GM15510 (cell line): ENCODE measurements around the gene GPR25.

Experiments used
- POLR2A ChIP-seq: IDR thresholded peaks from 3 replicates; pipeline ENCODE4 v1.6.1; 2011; ENCODE audit warnings: borderline replicate concordance; ENCODE audit not compliant: insufficient read length; ENCODE audit errors: extremely low read depth

Gene GPR25

DNA sequence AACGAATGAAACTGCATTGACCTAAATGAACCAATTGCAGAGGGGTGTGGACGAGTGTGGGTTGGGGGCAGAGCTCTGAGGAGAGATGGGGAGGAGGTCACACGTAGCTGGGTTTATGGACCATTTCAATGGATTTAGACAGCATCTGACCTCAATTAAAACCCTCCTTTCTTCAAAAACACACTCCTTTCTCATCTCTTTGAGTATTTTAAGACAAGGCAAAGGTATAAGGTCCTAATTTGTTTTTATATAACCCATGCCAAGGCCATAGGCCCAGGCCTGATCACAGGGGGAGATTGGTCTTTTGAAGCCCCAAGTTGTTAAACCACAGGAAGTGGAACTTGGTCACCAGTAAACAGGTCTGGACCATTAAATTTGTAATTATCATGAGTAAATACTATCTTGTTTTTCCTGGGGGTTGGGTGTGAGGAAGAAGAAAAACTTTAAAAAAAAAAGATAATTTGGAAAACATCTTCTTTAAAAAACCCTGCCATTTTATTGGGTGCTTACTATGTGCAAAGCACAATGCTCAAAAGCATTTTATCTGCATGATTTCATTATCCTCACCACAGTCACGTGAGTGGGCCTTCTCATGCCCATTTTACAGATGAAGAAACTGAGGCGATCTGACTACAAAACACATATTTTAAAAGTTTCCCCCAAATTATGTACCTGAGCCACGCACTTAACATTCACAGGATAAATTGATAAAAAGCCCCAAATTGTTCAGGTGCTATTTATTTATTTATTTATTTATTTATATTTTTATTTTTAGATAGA lies 13.0 kb downstream of the GPR25 start:
- no peak for TF ChIP-seq POLR2A

DNA sequence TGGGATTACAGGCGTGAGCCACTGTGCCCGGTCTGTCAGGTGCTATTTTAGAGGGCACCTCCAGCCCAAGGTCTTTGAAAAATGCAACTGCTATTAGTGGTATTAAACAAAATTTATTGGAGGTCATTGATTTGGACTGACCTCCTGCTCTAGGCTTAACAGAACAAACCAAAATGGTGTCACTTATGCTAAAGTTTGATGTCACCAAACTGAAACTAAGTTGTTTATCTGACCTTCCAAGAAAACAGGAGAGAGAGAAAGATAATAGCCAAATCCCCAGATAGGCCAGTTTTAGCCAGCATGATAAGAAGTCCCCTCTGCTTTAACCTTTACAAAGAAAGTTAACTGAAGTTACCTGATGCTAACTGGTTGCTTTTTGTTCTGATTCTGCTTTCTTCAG lies 13.8 kb downstream of the GPR25 start:
- no peak for TF ChIP-seq POLR2A

DNA sequence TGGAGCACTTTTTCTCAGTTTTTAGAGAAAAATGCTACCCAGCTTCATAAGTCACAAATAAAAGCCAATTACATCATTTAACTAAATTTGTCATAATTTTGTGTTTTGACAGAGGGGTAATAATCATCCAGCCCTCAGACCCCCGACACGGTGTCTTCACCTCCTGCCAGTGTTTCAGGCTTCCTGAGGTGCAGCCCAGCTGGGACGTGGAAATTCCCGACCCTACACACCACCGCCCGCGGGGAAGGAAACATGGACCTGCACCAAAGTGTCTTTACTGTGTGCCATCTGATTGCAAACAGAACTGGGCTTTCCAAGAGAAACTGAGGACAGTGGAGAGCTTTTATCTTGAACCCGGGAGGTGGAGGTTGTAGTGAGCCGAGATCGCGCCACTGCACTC lies 14.3 kb downstream of the GPR25 start:
- no peak for TF ChIP-seq POLR2A

DNA sequence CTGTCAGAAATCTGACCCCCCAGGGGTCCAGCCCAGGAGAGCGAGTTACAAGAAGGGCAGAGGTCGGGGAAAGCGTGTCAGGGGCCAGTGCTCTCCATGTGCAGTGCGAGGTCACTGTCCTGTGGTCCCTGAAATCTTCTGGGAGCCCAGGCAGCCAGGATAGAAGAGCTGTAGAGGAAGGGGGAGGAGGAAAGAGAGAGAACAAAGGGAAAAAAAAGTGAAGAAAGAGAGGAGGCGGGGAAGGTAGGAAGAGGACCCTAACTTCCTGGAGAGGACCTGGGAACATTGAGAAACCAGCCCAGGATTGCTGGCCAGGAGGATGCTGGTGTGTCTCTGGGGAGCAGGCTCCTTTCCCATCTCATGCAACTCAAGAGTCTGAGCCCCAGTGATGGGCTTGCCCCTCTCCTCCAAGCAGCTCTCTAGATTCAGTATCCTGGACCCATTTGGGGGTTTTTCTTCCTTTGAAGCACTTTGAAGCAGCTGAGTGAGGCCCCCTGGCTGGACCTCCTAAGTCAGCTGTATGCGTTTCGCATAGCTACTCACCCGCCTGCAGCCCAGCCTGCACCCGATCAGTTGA lies 15.1 kb downstream of the GPR25 start:
- no peak for TF ChIP-seq POLR2A

DNA sequence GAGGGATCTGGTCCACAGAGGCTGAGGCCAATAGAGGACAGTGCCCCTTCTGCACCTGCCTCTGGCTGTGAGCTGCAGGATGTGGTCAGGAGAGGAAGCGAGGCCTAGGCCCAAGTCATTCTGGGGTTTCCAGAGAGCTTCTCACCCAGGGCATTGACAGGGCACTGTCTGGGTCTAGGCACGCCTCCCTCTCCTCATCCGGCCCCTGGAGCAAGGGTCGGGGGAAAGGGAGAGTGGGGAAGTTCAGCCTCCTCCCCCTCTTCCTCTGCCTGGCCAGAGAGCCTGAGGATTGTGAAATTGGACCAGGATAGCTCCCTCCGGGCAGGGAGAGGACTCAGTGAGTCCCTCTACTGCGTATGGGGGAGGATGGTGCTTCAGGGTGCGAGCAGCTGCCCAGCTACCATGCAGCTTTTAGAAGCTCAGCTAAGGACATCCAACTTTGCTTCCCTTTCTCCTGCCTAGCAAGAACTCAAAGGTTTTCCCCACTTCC lies 15.6 kb downstream of the GPR25 start:
- peak; percentile 62 for TF ChIP-seq POLR2A

DNA sequence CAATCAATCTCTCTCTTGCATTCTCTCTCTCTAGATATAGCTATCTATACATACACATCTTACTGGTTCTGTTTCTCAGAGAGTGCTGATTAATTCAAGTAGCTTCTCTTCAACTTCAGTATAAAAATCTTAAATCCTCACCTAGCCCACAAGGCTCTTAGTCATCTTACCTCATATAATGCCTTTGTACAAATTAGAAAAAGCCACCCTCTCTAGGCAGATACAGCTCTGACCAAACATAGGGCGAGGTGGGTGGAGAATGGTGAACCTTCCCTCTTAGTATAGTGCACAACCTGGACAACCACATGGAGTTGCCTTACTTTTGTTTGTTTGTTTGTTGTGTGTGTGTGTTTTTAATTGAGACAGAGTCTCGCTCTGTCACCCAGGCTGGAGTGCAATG lies 16.8 kb downstream of the GPR25 start:
- no peak for TF ChIP-seq POLR2A

DNA sequence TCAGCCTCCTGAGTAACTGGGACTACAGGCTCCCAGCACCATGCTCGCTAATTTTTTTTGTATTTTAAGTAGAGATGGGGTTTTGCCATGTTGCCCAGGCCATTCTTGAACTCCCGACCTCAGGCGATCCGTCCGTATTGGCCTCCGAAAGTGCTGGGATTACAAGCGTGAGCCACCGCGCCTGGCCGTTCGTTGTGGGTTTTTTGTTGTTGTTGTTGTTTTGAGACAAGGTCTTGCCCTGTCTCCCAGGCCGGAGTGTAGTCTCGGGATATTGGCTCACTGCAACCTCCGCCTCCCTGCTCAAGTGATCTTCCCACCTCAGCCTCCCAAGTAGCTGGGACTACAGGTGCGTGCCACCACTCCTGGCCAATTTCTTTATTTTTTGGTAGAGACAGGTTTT lies 17.2 kb downstream of the GPR25 start:
- TF ChIP-seq POLR2A, result no peak

DNA sequence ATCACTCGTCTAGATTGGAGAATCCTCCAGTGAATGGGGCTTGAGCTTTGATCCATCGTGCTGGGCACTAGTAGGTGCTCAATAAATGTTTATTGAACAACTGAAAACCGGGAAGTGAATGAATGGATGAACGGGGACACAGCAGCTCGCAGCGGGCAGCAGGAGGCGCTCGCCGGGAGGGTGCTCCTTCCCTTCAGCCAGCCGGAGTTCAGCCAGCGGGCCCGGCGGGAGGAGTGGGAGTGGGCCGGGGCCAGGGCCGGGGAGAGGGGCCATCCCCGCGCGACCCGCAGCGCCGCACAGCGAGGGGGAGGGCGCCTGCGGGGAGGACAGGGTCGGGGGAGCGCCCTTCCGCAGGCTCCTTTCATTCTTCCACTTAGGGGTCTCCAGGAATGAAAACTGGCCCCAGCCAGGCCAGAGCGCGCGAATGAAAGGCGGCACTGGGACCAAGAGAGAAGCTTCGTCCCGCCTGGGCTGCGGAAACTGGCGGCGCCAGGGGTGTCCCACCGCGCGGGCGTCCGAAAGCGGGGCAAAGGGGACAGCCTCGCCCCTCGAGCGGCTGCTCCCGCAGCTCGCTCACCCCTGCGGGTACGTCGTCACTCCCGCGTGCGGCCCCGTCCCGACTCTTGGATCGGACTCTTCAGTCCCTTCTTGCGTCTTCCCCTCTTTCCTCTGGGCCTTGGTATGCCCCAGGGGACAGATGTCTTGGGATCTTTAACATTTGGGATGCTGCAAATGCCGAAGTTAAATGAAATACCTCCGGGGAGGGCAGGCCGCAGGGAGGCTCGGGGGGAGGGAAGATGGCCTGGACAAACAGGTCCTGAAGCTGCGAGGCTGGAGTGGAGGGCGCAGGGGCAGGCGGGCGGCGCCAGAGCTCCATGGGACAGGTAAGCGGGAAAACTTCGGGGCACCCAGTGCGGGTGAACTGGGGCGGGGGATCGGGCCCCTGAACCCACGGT lies 18.3 kb downstream of the GPR25 start:
- TF ChIP-seq POLR2A, result no peak

DNA sequence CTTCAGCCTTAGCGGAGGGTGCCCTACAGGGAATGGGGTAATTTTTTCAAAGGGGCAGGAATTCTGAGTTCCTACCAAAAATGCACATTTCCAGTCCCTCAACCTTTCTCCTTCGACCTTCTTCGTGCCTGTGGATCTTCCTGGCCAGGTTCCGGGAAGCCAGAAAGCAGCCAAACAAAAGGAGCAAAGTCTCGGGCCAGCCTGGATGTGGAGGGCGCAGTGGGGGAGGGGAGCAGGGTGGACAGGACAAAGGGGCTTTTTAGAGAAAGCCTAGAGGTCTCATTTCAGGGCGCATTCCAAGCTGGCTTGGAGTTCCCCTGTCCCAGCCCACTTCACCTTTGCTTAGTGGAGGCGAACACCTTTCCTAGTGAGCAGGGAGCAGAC lies 19.0 kb downstream of the GPR25 start:
- TF ChIP-seq POLR2A, result no peak

DNA sequence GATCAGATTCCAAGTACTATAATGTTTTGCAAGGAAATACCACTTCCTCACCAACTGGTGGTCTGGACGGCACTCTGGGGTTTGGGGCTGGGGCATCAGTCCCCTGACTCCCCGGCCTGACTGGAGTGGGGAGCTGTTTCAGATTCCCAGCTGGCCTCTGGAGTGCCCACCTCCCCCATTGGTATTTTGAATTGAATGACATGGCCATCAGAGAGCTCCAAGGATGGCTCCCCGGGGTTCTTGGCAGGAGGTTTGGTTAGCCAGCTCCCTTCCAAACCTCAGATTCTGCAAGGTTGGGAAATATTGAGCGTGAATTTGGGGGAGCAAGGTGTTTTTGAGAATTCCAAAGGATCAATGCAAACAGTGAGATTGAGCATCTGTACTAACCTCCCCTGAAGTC lies 19.8 kb downstream of the GPR25 start:
- TF ChIP-seq POLR2A, result no peak

DNA sequence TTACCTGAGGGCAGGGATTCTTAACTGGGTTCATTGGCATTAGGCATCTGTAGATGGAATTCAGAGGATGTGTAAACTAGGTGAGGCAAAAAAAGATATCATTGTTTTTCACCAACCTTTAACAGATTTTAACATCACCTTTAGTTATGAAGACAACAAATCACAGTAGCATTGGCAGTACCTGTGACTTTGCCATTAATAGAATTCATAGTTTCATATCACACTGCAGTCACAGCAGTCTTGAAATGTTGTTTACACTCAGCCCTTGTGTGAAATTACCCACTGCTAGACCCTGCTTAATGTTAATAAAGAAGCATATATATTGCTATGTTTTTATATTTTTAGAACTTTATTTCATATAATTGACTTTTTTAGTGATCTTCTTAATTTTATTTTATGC lies 20.2 kb downstream of the GPR25 start:
- no peak for TF ChIP-seq POLR2A

DNA sequence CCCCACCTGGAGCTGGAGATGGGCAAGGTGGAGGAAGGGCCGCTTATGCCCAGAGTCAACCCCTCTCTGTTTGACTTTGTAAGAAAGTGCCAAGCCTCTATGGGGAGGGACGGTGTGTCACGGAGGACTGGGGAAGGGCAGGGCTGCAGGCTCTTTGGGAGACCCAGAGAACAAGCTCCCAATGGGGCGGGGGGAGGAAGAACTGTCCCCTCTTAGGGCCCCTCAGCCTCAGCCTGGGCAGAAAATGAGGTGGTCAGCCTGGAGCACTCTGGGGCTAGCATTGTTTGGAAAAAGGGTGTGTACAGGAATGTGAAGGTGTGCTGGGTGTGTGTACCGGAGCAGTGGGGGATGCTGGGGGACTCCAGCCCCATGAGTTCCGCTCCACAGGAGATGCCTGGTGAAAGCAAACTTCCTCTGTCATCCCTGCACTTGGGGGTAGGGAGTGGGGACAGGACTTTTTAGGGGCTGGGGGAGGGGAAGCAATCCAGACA lies 20.7 kb downstream of the GPR25 start:
- TF ChIP-seq POLR2A, result no peak

DNA sequence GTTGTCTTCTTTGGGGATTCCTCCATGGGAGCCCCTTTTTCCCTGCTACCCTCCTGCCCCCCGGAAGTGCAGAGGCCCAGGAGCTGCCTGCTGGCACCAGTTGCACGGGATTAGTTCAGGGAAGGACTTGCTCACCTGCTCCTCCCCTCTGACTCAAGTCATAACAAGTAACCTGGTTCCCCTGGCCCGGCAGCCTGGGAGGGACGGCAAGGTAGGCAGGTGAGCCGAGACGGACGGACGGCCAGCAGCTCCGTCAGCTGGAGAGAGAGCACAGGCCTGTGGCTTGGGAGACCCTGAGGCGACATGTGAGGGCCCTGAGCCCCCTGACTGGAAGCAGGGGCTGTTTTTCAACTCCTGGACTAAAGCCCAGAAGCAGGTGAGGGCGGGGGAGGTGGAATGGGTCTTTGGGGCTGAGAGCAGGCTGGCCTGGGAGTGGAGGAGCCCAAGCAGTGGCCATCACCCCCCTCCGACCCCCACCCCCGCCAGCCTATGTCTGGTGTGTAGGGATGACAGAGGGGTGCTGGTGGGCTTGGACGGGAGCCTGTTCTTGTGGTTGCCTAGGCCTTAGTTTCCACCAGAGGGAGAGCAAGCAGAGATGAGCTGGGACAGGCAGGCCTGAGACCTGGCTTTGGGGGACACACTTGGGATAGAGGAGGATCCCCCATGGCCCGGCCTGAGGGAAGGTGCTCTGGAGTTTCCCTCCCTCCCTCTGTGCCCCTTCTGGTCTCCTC lies 22.1 kb downstream of the GPR25 start, which contains the start of gene INAVA:
TSS of gene INAVA (plus strand) at position 189 of the 731 bp plus-strand sequence. CDS start 3,501 bp downstream, outside the sequence.
- no peak for TF ChIP-seq POLR2A

DNA sequence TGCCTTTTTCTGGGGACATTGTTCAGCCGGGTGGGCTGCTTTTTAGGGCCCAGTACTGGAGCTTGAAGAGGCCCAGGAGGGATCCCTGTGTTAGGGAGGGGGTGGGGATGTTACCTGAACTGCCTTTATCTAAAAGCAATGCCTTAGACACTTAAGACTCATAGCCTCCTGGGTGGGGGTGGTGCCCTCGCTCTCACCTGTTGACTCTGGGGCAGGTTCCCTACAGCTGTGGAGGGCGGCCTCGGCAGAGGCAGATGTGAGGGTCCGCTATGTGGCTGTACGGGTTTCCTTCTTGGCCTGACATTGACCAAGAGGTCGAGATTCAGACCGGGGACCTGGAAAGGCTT lies 22.6 kb downstream of the GPR25 start:
- TF ChIP-seq POLR2A, result no peak
